Activated CD8-positive, alpha-beta memory T cell treated with anti-CD3 and anti-CD28 coated beads for 48 hours (primary cell): ENCODE results near the gene TMEM143.
"Not testable (repeated sequence)": the region's sequence is repeated elsewhere in the genome, so short reads cannot be mapped to it uniquely, and the experiment has no call there.

Experiments
- DNase-seq, 3 experiments: peaks; one replicate each; pipeline ENCODE4 v3.0.0-alpha.2; 2020; ENCODE audit warnings: low read depth in 2 of 3, low spot score in 2 of 3

Gene TMEM143

GRCh38 chr19:48363810-48364597, at the start of gene TMEM143, which contains the start of gene SYNGR4:
Gene TMEM143, minus strand, starts transcription at chr19:48363940. Its CDS starts 20 bp downstream, at chr19:48363920.
Gene SYNGR4, plus strand, starts transcription at chr19:48364367. Its CDS starts 1,476 bp downstream, at chr19:48365843.
- peak; percentile 87 to 99 (median 94) for DNase-seq

GRCh38 chr19:48405850-48406249, 42.1 kb upstream of the TMEM143 start:
- DNase-seq = no peak

- DNase-seq = no peak
These were observed 41.4 kb upstream of the TMEM143 start for GRCh38 chr19:48405010-48405659.

- no peak for DNase-seq
These were observed 39.9 kb upstream of the TMEM143 start for GRCh38 chr19:48403606-48404005.

- DNase-seq = no peak
These were observed 37.5 kb upstream of the TMEM143 start for GRCh38 chr19:48401287-48401686.

GRCh38 chr19:48400018-48400742, 36.4 kb upstream of the TMEM143 start:
- DNase-seq = no peak

GRCh38 chr19:48398375-48399235, 34.9 kb upstream of the TMEM143 start:
- DNase-seq = peak; percentile 73 to 88 (median 85)

- no peak for DNase-seq
These were observed 34.3 kb upstream of the TMEM143 start for GRCh38 chr19:48398102-48398374.

- DNase-seq = no peak
These were observed 33.7 kb upstream of the TMEM143 start for GRCh38 chr19:48397263-48398101.

GRCh38 chr19:48396824-48397176, 33.1 kb upstream of the TMEM143 start:
- DNase-seq = no peak

GRCh38 chr19:48396016-48396823, 32.5 kb upstream of the TMEM143 start:
- DNase-seq = no peak

GRCh38 chr19:48395499-48395898, 31.8 kb upstream of the TMEM143 start:
- DNase-seq = no peak

GRCh38 chr19:48395170-48395455, 31.4 kb upstream of the TMEM143 start:
- no peak for DNase-seq

GRCh38 chr19:48394331-48395169, 30.8 kb upstream of the TMEM143 start:
- no peak for DNase-seq

- DNase-seq = no peak
These were observed 30.0 kb upstream of the TMEM143 start, which contains the start of gene GRIN2D for GRCh38 chr19:48393559-48394330. Gene GRIN2D, plus strand, starts transcription at chr19:48393668. Its CDS starts 4,725 bp downstream, at chr19:48398393.

- no peak for DNase-seq
These were observed 29.3 kb upstream of the TMEM143 start for GRCh38 chr19:48392860-48393558.

GRCh38 chr19:48392006-48392344, 28.2 kb upstream of the TMEM143 start:
- not testable (repeated sequence) for DNase-seq
